ENCODE measurements around the gene RRP1.

DNA sequence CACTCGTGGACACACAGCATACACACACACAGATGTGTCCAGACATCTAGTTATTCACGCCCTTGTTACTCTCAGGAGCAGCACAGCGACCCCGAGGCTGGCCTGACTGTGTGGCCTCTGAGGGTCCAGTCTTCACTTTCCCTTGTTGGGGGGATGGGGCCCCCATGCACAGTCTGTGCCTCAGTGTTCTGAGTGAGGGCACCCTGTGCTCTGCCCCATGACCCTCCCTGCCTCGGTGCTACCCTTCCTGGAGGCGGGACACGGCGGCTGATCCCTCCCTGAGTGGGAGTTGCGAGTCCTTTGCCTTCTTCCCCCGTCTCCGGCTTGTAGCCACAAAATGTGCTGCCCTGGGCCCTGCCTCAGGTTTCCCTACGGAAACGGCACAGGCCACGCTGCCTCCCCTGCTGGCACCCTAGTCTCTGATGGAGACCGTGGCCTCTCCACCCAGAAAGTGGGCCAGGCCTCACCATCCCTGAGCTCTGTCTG is 21.8 kb upstream of the RRP1 start:
- TF ChIP-seq KLF6 (CRISPR knock-in tag; IDR thresholded peaks at IDR 0.05; ENCODE audit: borderline replicate concordance) (no peak), EP300 (IDR thresholded peaks at IDR 0.05; ENCODE audit: low read length) (no peak), ETV5 (CRISPR knock-in tag; IDR thresholded peaks at IDR 0.05; ENCODE audit: low read depth) (no peak), SMC3 (conservative IDR thresholded peaks at IDR 0.05; ENCODE audit: insufficient read depth, low read depth, low read length) (no peak), NR1H2 (CRISPR knock-in tag; IDR thresholded peaks at IDR 0.05) (no peak), ZNF121 (CRISPR knock-in tag; conservative IDR thresholded peaks at IDR 0.05) (0 out of 2 replicates have a peak, but pooled peaks have one; percentile 7), TAF1 (IDR thresholded peaks at IDR 0.05; ENCODE audit: control insufficient read depth, extremely low read depth, insufficient read depth, low read length, severe bottlenecking) (no peak), ZNF239 (CRISPR knock-in tag; IDR thresholded peaks at IDR 0.05) (no peak)
- TF ChIP-seq, protein P1, sequence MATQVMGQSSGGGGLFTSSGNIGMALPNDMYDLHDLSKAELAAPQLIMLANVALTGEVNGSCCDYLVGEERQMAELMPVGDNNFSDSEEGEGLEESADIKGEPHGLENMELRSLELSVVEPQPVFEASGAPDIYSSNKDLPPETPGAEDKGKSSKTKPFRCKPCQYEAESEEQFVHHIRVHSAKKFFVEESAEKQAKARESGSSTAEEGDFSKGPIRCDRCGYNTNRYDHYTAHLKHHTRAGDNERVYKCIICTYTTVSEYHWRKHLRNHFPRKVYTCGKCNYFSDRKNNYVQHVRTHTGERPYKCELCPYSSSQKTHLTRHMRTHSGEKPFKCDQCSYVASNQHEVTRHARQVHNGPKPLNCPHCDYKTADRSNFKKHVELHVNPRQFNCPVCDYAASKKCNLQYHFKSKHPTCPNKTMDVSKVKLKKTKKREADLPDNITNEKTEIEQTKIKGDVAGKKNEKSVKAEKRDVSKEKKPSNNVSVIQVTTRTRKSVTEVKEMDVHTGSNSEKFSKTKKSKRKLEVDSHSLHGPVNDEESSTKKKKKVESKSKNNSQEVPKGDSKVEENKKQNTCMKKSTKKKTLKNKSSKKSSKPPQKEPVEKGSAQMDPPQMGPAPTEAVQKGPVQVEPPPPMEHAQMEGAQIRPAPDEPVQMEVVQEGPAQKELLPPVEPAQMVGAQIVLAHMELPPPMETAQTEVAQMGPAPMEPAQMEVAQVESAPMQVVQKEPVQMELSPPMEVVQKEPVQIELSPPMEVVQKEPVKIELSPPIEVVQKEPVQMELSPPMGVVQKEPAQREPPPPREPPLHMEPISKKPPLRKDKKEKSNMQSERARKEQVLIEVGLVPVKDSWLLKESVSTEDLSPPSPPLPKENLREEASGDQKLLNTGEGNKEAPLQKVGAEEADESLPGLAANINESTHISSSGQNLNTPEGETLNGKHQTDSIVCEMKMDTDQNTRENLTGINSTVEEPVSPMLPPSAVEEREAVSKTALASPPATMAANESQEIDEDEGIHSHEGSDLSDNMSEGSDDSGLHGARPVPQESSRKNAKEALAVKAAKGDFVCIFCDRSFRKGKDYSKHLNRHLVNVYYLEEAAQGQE (IDR thresholded peaks at IDR 0.05; ENCODE audit: borderline replicate concordance): no peak
- TF ChIP-seq, protein P1 (CRISPR knock-in tag; IDR thresholded peaks at IDR 0.05; ENCODE audit: low read depth): no peak
- TF ChIP-seq, protein P2, sequence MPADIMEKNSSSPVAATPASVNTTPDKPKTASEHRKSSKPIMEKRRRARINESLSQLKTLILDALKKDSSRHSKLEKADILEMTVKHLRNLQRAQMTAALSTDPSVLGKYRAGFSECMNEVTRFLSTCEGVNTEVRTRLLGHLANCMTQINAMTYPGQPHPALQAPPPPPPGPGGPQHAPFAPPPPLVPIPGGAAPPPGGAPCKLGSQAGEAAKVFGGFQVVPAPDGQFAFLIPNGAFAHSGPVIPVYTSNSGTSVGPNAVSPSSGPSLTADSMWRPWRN (IDR thresholded peaks at IDR 0.05; ENCODE audit: low read depth): no peak
- TF ChIP-seq, protein P3, sequence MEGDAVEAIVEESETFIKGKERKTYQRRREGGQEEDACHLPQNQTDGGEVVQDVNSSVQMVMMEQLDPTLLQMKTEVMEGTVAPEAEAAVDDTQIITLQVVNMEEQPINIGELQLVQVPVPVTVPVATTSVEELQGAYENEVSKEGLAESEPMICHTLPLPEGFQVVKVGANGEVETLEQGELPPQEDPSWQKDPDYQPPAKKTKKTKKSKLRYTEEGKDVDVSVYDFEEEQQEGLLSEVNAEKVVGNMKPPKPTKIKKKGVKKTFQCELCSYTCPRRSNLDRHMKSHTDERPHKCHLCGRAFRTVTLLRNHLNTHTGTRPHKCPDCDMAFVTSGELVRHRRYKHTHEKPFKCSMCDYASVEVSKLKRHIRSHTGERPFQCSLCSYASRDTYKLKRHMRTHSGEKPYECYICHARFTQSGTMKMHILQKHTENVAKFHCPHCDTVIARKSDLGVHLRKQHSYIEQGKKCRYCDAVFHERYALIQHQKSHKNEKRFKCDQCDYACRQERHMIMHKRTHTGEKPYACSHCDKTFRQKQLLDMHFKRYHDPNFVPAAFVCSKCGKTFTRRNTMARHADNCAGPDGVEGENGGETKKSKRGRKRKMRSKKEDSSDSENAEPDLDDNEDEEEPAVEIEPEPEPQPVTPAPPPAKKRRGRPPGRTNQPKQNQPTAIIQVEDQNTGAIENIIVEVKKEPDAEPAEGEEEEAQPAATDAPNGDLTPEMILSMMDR (IDR thresholded peaks at IDR 0.05 in 2 of 3, conservative IDR thresholded peaks at IDR 0.05 in 1 of 3; ENCODE audit: insufficient read depth in 2 of 3, low read depth in 1 of 3, low read length in 3 of 3): no peak
- TF ChIP-seq, protein P4, sequence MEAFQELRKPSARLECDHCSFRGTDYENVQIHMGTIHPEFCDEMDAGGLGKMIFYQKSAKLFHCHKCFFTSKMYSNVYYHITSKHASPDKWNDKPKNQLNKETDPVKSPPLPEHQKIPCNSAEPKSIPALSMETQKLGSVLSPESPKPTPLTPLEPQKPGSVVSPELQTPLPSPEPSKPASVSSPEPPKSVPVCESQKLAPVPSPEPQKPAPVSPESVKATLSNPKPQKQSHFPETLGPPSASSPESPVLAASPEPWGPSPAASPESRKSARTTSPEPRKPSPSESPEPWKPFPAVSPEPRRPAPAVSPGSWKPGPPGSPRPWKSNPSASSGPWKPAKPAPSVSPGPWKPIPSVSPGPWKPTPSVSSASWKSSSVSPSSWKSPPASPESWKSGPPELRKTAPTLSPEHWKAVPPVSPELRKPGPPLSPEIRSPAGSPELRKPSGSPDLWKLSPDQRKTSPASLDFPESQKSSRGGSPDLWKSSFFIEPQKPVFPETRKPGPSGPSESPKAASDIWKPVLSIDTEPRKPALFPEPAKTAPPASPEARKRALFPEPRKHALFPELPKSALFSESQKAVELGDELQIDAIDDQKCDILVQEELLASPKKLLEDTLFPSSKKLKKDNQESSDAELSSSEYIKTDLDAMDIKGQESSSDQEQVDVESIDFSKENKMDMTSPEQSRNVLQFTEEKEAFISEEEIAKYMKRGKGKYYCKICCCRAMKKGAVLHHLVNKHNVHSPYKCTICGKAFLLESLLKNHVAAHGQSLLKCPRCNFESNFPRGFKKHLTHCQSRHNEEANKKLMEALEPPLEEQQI (IDR thresholded peaks at IDR 0.05): no peak
- TF ChIP-seq, protein P5, sequence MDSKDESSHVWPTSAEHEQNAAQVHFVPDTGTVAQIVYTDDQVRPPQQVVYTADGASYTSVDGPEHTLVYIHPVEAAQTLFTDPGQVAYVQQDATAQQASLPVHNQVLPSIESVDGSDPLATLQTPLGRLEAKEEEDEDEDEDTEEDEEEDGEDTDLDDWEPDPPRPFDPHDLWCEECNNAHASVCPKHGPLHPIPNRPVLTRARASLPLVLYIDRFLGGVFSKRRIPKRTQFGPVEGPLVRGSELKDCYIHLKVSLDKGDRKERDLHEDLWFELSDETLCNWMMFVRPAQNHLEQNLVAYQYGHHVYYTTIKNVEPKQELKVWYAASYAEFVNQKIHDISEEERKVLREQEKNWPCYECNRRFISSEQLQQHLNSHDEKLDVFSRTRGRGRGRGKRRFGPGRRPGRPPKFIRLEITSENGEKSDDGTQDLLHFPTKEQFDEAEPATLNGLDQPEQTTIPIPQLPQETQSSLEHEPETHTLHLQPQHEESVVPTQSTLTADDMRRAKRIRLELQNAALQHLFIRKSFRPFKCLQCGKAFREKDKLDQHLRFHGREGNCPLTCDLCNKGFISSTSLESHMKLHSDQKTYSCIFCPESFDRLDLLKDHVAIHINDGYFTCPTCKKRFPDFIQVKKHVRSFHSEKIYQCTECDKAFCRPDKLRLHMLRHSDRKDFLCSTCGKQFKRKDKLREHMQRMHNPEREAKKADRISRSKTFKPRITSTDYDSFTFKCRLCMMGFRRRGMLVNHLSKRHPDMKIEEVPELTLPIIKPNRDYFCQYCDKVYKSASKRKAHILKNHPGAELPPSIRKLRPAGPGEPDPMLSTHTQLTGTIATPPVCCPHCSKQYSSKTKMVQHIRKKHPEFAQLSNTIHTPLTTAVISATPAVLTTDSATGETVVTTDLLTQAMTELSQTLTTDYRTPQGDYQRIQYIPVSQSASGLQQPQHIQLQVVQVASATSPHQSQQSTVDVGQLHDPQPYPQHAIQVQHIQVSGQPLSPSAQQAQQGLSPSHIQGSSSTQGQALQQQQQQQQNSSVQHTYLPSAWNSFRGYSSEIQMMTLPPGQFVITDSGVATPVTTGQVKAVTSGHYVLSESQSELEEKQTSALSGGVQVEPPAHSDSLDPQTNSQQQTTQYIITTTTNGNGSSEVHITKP (IDR thresholded peaks at IDR 0.05; ENCODE audit: partially characterized antibody): no peak

All from K562 (cell line).